CMK (cell line): ENCODE data around the gene TXNDC8.
A peak's percentile ranks its signal among the peaks of the same experiment; 100 is the strongest.
"Not testable (repeated sequence)": the region's sequence is repeated elsewhere in the genome, so short reads cannot be mapped to it uniquely, and the experiment has no call there.

Source experiments
- DNase-seq: peaks from one replicate; pipeline ENCODE4 v3.0.0-alpha.2; 2010; ENCODE audit warnings: low read depth

Gene TXNDC8

GRCh38 chr9:110337727-110338126, at the start of gene TXNDC8:
TSS of gene TXNDC8 (minus strand) at chr9:110337863.
- DNase-seq = no peak

GRCh38 chr9:110383491-110383890, 45.8 kb upstream of the TXNDC8 start:
- DNase-seq = no peak

- no peak for DNase-seq
Observed at GRCh38 chr9:110382731-110383130, 45.1 kb upstream of the TXNDC8 start.

- DNase-seq = peak; percentile 92
Observed at GRCh38 chr9:110371411-110372007, 33.8 kb upstream of the TXNDC8 start.

- no peak for DNase-seq
Observed at GRCh38 chr9:110370315-110370714, 32.7 kb upstream of the TXNDC8 start.

- DNase-seq = no peak
Observed at GRCh38 chr9:110364451-110364850, 26.8 kb upstream of the TXNDC8 start.

- not testable (repeated sequence) for DNase-seq
Observed at GRCh38 chr9:110358992-110359391, 21.3 kb upstream of the TXNDC8 start.

- DNase-seq = no peak
Observed at GRCh38 chr9:110357505-110357904, 19.8 kb upstream of the TXNDC8 start.

- DNase-seq = no peak
Observed at GRCh38 chr9:110356639-110357395, 19.2 kb upstream of the TXNDC8 start.

GRCh38 chr9:110355911-110356310, 18.2 kb upstream of the TXNDC8 start:
- no peak for DNase-seq

- no peak for DNase-seq
Observed at GRCh38 chr9:110351009-110351467, 13.4 kb upstream of the TXNDC8 start.

- DNase-seq = no peak
Observed at GRCh38 chr9:110346325-110346724, 8.7 kb upstream of the TXNDC8 start.

GRCh38 chr9:110344821-110345220, 7.2 kb upstream of the TXNDC8 start:
- DNase-seq = no peak

- DNase-seq = no peak
Observed at GRCh38 chr9:110343551-110343950, 5.9 kb upstream of the TXNDC8 start.

- no peak for DNase-seq
Observed at GRCh38 chr9:110340306-110340705, 2.6 kb upstream of the TXNDC8 start.

- DNase-seq = no peak
Observed at GRCh38 chr9:110338143-110338542, 480 bp upstream of the TXNDC8 start.

- no peak for DNase-seq
Observed at GRCh38 chr9:110336363-110336762, 1.3 kb downstream of the TXNDC8 start.

- DNase-seq = no peak
Observed at GRCh38 chr9:110334871-110335270, 2.8 kb downstream of the TXNDC8 start.

- no peak for DNase-seq
Observed at GRCh38 chr9:110334183-110334582, 3.5 kb downstream of the TXNDC8 start.

- DNase-seq = no peak
Observed at GRCh38 chr9:110332766-110333165, 4.9 kb downstream of the TXNDC8 start.

GRCh38 chr9:110330484-110331105, 7.1 kb downstream of the TXNDC8 start:
- DNase-seq = no peak

GRCh38 chr9:110329639-110330230, 7.9 kb downstream of the TXNDC8 start:
- DNase-seq = peak; percentile 66

- no peak for DNase-seq
Observed at GRCh38 chr9:110328763-110329162, 8.9 kb downstream of the TXNDC8 start.
